Measurements from ENCODE around the gene KIF15.
"Not testable (repeated sequence)": the region's sequence is repeated elsewhere in the genome, so short reads cannot be mapped to it uniquely, and the experiment has no call there.

KIF15 gene

DNA sequence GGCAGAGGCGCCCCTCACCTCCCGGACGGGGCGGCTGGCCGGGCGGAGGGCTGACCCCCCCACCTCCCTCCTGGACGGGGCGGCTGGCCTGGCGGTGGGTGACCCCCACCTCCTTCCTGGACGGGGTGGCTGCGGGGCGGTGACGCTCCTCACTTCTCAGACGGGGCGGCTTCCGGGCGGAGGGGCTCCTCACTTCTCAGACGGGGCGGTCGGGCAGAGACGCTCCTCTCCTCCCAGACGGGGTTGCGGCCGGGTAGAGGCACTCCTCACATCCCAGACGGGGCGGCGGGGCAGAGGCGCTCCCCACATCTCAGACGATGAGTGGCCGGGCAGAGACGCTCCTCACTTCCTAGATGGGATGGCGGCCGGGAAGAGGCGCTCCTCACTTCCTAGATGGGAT, 59.6 kb downstream of the KIF15 start:
- not testable (repeated sequence) for DNase-seq

DNA sequence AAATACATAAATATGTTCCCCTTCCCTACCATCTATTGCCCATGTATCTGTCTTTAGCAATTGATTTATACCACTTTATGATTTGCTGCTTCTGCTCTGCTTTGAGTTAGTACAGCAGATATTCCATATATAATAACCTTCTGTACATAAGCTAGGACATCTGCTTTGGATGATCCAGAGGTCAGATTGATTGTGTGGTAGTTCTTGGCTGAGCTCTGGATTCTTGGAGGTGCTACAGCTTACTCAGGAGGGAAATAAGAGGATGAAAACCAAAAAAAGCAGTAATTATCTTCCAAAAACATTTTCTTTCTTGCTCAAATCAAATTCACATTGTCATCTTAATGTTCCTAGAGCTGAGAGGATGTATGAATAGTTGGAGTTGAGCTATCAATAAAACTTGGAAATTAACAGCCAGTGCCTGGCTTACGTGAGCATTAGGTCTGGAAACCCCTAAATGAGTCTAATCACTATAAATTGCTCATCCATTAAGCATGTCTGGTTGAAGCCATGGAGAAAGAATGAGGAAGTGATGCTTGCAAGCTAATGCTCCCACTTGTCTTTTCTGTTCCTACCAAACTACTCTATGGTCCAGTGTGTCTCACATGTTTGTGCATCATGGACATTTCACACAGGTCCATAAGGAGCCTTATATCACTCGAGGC, 63.8 kb downstream of the KIF15 start:
- DNase-seq: no peak

GRCh38 chr3:44827196-44827595, 65.6 kb downstream of the KIF15 start:
- no peak for DNase-seq

DNA sequence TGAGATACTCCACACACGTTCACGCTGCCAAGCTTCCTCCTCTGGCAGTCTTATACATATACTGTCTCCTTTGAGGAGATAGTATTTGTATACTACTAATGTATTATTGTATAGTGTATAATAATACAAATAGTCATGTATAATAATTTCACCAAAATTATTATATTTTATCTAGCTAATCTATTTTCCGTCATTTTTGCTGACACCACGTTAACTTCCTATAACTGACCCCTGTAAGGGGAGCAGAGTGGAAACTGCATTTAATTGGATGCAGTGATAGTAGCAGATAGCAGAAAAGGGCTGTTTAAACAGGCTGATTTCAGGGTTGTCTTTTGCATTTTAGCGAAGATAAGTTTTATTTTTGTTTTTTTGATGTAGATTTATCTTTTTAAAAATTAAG, 69.6 kb downstream of the KIF15 start:
- no peak for DNase-seq

DNA sequence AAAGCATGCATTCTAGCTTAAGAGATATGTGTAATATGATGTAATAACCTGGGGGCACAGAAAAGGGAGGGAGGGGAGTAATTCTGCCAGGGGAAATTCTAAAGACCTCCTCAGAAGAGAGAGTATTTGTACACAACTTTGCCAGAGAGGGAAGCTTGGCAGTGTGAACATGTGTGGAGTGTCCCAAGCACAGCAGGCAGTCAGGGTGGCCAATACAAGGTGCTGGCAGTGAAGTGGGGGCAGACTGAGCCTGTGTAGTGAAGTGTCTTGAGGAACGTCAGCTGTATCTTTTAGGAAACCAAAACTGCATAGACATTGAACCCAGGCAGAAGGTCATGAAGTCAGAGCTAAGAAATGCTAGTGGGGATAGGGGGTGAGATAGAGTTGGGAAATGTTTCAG, 70.4 kb downstream of the KIF15 start:
- DNase-seq: no peak

DNA sequence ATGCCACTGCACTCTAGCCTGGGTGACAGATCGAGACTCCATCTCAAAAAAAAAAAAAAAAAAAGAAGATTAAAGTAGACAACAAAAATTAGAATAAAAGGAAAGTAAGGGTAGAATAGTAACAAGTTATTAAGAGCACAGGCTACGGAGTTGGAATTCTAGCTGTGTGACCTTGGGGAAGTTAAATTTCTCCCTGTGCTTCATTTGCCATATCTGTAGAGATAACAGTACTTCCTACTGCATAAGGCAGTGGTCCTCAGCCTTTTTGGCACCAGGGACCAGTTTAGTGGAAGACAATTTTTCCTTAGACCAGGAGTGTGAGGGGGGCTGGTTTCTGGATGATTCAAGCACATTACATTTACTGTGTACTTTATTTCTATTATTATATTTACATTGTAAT, 71.4 kb downstream of the KIF15 start:
- DNase-seq: no peak

DNA sequence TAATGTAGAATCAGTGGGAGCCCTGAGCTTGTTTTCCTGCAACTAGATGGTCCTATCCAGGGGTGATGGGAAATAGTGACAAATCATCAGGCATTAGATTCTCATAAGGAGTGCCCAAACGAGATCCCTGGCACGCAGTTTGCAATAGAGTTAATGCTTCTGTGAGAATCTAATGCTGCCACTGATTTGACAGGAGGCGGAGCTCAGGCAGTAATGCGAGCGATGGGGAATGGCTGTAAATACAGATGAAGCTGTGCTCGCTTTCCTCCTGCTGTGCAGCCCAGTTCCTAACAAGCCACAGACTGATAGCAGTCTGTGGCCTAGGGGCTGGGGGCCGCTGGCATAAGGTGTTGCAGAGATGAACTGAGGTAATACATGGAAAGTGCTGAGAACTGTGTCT, 71.8 kb downstream of the KIF15 start:
- DNase-seq: no peak

DNA sequence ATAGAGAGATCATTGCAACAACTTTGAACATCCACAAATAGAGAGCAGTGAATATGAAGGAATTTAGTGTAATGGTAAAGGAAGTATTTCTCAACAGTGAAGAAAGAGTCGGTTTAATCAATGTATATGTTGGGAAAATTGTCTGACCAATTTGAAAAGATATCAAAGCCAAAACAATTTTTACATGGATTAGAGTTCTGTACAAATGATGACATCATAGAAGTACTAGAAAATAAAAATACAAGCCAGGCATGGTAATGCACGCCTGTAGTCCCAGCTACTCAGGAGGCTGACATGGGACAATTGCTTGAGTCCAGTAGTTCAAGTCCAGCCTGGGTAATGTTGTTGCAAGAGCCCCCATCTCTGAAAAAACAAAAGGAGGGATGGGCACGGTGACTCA, 74.1 kb downstream of the KIF15 start:
- DNase-seq: no peak

DNA sequence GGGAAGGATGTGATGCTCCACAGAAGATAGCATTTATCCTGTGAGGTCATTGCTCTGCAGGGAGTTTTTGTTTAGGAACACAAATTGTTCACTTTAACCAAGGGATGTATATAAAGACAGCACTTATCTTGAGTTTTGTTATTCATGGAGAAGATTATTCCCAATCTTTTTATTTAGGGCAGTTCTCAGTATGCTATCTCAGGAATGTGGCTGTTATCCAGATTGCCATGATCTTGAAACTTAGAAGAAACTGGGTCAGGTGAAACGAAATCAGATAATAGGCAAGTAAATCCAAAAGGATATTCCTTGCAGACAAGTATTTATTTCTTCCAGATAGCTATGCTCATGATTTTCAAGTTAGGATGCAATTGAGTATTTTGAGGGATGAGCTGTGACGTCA, 80.8 kb downstream of the KIF15 start:
- no peak for DNase-seq

DNA sequence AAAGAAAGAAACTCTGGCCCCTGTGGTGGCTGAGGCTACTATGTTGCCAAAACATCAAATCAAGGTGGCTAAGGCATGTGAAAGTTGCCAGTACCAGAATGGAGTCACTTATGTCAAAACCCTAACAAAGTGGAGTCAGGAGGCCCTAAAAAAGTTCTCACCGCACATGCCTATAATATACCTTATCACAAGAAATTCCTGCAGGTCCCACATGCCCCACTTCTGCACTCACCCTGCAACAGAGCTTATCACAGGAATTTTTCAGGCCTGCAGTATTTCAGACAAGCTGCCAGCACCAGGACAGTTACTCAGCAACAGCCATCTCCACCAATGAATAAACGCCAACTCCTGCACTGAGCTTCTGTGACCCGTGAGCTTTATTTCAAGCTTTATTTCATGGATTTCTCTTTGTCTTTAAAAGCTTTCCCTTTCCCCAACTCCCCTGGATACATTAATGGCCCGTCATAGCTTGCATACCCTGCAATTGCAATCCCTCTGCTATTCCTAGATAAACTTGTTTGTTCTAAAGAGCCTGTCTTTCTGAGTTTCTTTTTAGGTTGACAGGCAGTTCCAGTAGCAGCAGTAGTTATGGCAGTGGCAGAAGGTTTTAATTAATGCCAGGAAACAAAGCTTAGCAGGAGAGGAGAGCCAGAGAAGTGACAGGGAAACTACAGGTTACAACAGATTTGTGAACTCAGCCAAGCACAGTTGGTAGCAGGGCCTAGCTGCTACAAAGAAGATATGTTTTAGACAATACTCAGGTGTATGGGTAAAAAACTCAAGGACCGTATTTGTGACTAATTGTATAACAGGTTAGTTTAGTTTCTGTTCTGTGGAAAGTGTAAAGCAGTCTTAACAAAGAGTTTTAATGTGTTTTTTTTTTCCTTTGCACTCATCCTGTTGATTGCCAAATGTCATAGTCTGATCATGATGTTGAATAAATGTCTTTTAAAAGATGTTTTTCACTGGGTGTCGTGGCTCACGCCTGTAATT, 84.2 kb downstream of the KIF15 start:
- DNase-seq: no peak

DNA sequence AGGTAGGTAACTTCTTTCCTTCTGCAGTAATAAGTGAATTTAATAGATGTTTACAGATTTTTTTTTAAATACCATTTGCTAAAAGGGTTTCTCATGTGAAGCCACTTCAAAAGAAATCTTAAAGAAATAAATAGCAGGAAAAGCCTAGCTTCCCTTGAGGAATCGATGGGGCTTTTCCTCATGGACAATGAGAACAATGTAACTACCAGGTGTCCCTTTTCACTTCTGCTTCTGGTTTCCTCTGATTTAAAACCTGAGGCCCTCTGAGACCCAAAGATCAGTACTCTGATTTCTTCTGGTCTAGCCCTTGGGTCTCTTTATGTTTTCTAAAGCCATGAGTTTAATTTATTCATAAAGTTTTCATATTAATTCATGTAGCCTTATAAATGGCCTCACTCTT, 87.0 kb downstream of the KIF15 start:
- DNase-seq: no peak

GRCh38 chr3:44856663-44857062, 95.1 kb downstream of the KIF15 start:
- DNase-seq: not testable (repeated sequence)

DNA sequence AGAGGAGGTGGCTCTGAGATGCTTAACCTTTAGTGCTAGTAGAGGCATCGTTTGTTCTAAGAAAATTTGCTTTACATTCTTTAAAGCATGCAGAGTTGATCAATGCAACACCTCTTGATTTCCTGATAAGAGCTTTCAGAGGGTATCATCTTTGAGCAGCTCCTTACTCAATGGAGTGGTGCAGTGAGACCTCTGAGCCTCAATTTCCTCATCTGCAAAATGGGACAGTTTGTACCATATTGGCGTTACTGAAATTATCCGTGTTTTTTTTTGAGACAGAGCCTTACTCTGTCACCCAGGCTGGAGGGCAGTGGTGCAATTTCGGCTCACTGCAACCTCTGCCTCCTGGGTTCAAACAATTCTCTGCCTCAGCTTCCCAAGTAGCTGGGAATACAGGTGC, 98.5 kb downstream of the KIF15 start:
- no peak for DNase-seq

DNA sequence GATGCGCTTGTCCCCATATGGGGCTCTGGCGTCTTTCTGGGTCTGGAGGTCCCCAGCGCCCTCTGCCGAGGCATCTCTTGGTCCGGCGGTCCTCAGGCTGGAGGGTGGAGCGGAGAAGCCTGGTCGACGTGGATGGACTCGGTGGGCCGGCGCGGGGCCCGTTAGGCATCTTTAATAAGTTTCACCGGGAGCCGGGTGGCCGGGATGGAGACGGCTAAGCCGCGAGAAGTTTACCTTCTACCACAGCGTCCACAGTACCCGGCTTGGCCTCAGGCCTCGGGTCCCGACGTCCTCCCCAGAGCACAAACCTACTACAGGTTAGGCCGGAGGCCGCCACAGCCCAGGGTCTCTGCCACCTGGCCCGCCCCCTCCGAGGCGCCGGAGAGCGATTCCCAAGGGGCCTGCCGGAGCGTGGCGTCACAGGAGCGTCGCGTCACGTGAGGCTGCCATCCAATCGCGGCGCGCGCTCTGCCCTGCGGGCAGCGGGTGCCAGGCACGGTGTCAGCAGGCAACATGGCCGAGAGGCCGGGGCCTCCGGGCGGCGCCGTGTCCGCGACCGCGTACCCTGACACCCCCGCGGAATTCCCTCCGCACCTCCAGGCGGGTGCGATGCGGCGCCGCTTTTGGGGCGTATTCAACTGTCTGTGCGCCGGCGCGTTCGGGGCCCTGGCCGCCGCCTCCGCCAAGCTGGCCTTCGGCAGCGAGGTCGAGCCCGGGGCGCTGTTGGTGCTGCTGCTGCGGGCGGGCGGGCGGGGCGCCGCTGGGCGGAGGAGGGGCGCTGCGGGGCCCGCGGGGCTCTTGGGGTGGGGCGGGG, 100.0 kb downstream of the KIF15 start, which contains the start of gene TMEM42:
Gene TMEM42, plus strand, starts transcription at position 501 of the 814 bp plus-strand sequence. Its CDS starts 13 bp downstream, at position 514.
- peak; percentile 41 for DNase-seq

DNA sequence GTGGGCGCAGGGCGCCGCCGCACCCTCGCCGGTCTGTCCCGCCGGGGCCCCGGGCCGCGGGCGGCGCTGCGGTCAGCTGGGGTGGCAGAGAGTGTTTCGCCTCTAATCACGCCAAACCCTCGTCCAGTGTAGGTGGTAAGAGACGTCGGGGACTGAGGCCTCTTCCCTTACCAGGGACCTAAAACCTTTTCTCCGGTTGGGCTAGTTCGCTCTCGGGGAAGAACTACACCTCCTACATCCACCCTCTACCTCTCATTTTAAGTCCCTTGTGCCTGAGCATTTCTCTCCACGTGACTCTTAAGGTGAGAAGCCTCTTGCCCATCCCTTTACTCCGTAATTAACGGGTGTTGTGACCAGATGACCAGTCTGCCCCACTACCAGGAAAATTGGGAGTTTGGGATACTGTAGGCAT, 100.6 kb downstream of the KIF15 start:
- no peak for DNase-seq

DNA sequence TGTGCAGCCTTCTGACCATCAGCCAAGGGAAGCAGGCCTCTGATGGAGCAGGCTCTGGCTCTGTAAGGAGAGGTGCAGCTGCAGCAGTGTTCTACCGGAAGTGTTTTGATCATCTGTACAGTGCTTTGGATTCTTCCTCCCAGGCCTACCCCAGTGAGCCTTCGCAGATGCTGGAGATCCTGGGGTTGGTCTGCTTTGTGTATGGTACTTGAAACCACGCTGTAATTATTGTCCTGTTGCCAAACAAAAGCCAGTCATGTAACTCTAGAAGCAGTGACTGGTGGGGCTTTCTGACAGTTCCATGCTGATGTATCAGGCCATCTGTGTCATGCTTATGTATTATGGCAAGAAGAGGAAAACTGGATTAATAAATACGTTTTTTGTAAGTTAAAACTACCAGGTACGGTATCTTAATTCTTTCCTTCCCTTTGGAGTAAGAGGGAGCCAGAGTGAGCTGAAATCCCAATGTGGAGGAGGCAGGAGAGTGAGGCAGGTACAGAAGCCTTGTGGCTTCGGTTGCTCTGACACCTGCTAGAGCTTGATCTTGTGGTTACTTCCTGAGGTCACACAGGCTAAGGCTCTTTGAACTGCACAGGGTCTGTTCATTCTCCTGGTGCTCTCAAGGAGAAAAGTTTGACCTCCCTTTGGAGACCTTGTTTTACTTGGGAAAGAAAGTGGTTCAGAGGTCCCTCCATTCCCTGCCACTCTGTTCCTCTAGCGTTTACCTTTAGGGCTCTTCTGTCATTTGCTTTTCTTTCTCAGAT, 103.9 kb downstream of the KIF15 start:
- DNase-seq: peak; percentile 52

- DNase-seq: no peak
Observed at GRCh38 chr3:44867421-44868111, 106.0 kb downstream of the KIF15 start.

- DNase-seq: no peak
Observed at GRCh38 chr3:44870375-44871061, 108.9 kb downstream of the KIF15 start.

DNA sequence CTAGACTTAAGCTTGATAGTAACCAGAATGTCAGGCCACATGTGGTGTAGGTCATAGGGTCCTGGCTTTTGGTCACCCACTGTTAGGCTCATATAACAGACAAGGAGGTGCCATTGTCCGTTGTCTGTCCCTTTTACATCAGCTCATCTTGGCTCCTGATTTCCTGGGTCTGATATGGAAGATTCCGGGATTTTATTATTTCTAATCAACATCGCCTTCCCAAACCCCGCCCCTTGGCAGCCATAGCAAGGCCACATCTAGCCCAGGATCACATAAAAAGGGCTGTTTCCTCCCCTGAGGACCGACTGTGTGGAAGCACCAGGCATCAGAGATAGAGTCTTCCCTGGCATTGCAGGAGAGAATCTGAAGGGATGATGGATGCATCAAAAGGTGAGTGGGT, 112.7 kb downstream of the KIF15 start, which contains the start of gene TGM4:
Gene TGM4, plus strand, starts transcription at position 301 of the 400 bp plus-strand sequence. Its CDS starts 71 bp downstream, at position 372.
- DNase-seq: no peak

DNA sequence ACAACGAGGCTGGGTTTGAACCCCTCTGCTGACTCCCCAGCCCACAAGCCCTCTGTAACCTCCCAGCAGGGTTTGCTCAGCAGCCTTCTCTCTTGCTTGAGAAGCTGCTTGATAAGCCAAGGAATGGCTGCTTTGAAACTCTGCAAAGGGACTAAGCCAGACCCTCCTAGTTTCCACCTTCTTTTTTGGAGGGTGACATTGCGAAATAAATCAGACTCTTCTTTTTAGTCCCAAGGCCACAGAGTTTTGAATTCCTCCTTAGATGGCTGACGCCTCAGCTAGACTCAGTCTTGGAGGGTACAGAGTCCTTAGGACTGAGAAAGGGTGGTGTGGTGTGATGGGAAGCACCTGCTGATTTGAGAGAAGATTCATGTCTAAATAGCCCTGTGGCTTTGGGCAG, 114.0 kb downstream of the KIF15 start:
- no peak for DNase-seq

DNA sequence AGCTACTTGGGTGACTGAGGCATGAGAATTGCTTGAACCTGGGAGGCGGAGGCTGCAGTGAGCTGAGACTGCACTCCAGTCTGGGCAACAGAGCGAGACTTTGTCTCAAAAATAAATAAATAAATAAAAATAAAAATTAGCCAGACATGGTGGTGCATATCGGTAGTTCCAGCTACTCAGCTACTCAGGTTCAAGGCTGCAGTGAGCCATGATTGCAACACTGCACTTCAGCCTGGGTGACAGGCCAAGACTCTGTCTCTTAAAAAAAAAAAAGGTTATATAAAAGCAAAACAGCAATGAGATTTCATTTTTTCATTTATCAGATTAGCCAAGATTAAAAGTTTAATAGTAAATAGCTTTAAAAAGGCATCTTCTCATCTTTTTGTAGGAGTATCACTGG, 115.7 kb downstream of the KIF15 start:
- no peak for DNase-seq

All from NCI-H2107 (cell line).